ENCODE data around the gene GTF3C2. TPM values are rescaled to one million over a fixed set of nuclear protein-coding genes. Genes with fewer than 3 reads are reported as not detected.

GTF3C2 gene
- total and polyA plus RNA-seq, 2 of the 13 experiments (the other 11 are each of a cell fraction or from before 2014, with no cell fraction given) = 77.5 to 130 TPM

GRCh38 chr2:27312152-27312551 lies 44.4 kb downstream of the GTF3C2 start (continued):
- TF ChIP-seq IRX3 (CRISPR knock-in tag; IDR thresholded peaks at IDR 0.05; ENCODE audit: borderline replicate concordance, low read depth) (no peak), ZNF280B (CRISPR knock-in tag; IDR thresholded peaks at IDR 0.05; ENCODE audit: borderline replicate concordance) (no peak), ETV6 (CRISPR knock-in tag; conservative IDR thresholded peaks at IDR 0.05) (no peak), MAFK (conservative IDR thresholded peaks at IDR 0.05 in 1 of 2, IDR thresholded peaks at IDR 0.05 in 1 of 2; ENCODE audit: low read length in 2 of 2) (no peak), ZNF7 (CRISPR knock-in tag; IDR thresholded peaks at IDR 0.05) (no peak), ZHX1 (CRISPR knock-in tag; IDR thresholded peaks at IDR 0.05; ENCODE audit: low read depth) (no peak), ZNF589 (CRISPR knock-in tag; conservative IDR thresholded peaks at IDR 0.05) (no peak), PBX2 (CRISPR knock-in tag; IDR thresholded peaks at IDR 0.05) (no peak), ZNF878 (CRISPR knock-in tag; IDR thresholded peaks at IDR 0.05) (no peak), BHLHE40 (IDR thresholded peaks at IDR 0.05; ENCODE audit: low read length) (no peak), MYC (CRISPR knock-in tag; IDR thresholded peaks at IDR 0.05; ENCODE audit: borderline replicate concordance) (no peak), NCOA2 (CRISPR knock-in tag; IDR thresholded peaks at IDR 0.05) (no peak), LBX2 (CRISPR knock-in tag; IDR thresholded peaks at IDR 0.05; ENCODE audit: borderline replicate concordance) (no peak), HNF4G (IDR thresholded peaks at IDR 0.05; ENCODE audit: borderline replicate concordance, low read depth, low read length) (no peak; the same call in 1 of the 2 replicates), HNF4G (CRISPR knock-in tag; IDR thresholded peaks at IDR 0.05; ENCODE audit: borderline replicate concordance, low read depth) (no peak), SMAD3 (CRISPR knock-in tag; IDR thresholded peaks at IDR 0.05) (no peak), ZNF549 (CRISPR knock-in tag; IDR thresholded peaks at IDR 0.05) (no peak), ARID5B (CRISPR knock-in tag; IDR thresholded peaks at IDR 0.05) (0 out of 2 replicates have a peak, but pooled peaks have one; percentile 13), ZNF17 (CRISPR knock-in tag; IDR thresholded peaks at IDR 0.05) (no peak)
